Esophagus muscularis mucosa (tissue), 4 donors: ENCODE measurements around the gene MED31.

ENCODE experiments used
- EP300 ChIP-seq: sonication (generic); formaldehyde crosslinking; IDR thresholded peaks from one replicate; pipeline ENCODE4 v1.6.1; 2017; ENCODE audit warnings: antibody characterized with exemption
- POLR2A ChIP-seq: fragments of 450-650 bp; IDR thresholded peaks from one replicate; pipeline ENCODE4 v1.6.1; 2017; ENCODE audit warnings: antibody characterized with exemption, moderate library complexity, mild to moderate bottlenecking, low read depth
- POLR2AphosphoS5 ChIP-seq, 2 donors: sonication (generic); formaldehyde crosslinking; IDR thresholded peaks; one replicate each; pipeline ENCODE4 v1.6.1; 2017; ENCODE audit warnings: antibody characterized with exemption in 2 of 2
- TF ChIP-seq, protein P1 (sequence below), 3 experiments: fragments of 200-600 bp in 2 of 3; fragments of 450-650 bp in 1 of 3; sonication (generic) in 2 of 3; IDR thresholded peaks; one replicate each; pipeline ENCODE4 v1.5.1; 2017 to 2019; ENCODE audit warnings: antibody characterized with exemption in 3 of 3, mild to moderate bottlenecking in 2 of 3, moderate library complexity in 1 of 3

DNA sequence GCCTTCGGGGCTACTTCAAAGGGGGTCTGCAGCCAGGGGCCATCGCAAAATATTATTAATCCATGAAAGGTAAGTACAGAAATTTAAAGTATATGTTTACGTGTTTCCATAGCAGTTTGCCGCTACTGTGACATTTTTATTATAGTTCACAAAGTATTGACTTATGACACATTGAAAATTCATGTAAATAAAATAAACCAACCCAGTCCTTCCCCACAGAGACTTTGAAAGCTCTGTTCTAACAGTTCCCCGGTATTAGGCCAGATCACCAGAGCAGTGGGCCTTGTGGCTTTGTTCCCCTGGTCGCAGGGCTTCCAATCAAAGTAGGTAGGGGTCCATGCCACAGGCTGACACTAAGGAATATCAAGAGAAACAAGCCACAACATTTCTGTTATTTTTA is 24.8 kb downstream of the MED31 start:
- TF ChIP-seq, protein P1, sequence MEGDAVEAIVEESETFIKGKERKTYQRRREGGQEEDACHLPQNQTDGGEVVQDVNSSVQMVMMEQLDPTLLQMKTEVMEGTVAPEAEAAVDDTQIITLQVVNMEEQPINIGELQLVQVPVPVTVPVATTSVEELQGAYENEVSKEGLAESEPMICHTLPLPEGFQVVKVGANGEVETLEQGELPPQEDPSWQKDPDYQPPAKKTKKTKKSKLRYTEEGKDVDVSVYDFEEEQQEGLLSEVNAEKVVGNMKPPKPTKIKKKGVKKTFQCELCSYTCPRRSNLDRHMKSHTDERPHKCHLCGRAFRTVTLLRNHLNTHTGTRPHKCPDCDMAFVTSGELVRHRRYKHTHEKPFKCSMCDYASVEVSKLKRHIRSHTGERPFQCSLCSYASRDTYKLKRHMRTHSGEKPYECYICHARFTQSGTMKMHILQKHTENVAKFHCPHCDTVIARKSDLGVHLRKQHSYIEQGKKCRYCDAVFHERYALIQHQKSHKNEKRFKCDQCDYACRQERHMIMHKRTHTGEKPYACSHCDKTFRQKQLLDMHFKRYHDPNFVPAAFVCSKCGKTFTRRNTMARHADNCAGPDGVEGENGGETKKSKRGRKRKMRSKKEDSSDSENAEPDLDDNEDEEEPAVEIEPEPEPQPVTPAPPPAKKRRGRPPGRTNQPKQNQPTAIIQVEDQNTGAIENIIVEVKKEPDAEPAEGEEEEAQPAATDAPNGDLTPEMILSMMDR (IDR thresholded peaks at IDR 0.05), result no peak
- TF ChIP-seq POLR2A (no peak), POLR2AphosphoS5 (IDR thresholded peaks at IDR 0.05) (no peak), EP300 (no peak)
